HepG2 (cell line): ENCODE results near the gene SLC25A22. TPM values are rescaled to one million over a fixed set of nuclear protein-coding genes. Genes with fewer than 3 reads are reported as not detected.

Experiments used
- ADNP ChIP-seq: sonication (generic); formaldehyde crosslinking; IDR thresholded peaks from 2 replicates; pipeline ENCODE4 v1.4.0; 2020; ENCODE audit warnings: missing genetic modification reagents
- NCOA2 ChIP-seq: sonication (generic); formaldehyde crosslinking; IDR thresholded peaks from 2 replicates; pipeline ENCODE4 v1.8.0; 2022; ENCODE audit warnings: inconsistent platforms
- NR2F2 ChIP-seq: IDR thresholded peaks from 2 replicates; pipeline ENCODE4 v1.6.1; 2012; ENCODE audit warnings: low read depth, inconsistent platforms, borderline replicate concordance
- RARG ChIP-seq: sonication (generic); formaldehyde crosslinking; IDR thresholded peaks from 2 replicates; pipeline ENCODE4 v1.4.0; 2020; ENCODE audit warnings: low read depth, mild to moderate bottlenecking, missing genetic modification reagents
- SIX4 ChIP-seq: sonication (generic); formaldehyde crosslinking; IDR thresholded peaks from 2 replicates; pipeline ENCODE4 v1.4.0; 2020; ENCODE audit warnings: missing genetic modification reagents
- SUZ12 ChIP-seq: fragments of 150-350 bp; IDR thresholded peaks from 2 replicates; pipeline ENCODE4 v1.6.1; 2014; ENCODE audit warnings: low read depth, low read length
- TBP ChIP-seq: sonication (generic); formaldehyde crosslinking; IDR thresholded peaks from 2 replicates; pipeline ENCODE4 v1.5.0; 2020; ENCODE audit warnings: missing genetic modification reagents
- XRCC5 ChIP-seq: fragments of 200-400 bp; formaldehyde crosslinking; optimal IDR thresholded peaks from 2 replicates; pipeline ENCODE3; 2017; ENCODE audit warnings: mild to moderate bottlenecking, low read length
- ZNF207 ChIP-seq: fragments of 450-650 bp; IDR thresholded peaks from 2 replicates; pipeline ENCODE4 v1.6.1; 2016; ENCODE audit warnings: antibody characterized with exemption, borderline replicate concordance
- ZNF782 ChIP-seq: sonication (generic); formaldehyde crosslinking; IDR thresholded peaks from 2 replicates; pipeline ENCODE4 v1.4.0; 2020; ENCODE audit warnings: missing genetic modification reagents, mild to moderate bottlenecking, borderline replicate concordance
- ZNF883 ChIP-seq: sonication (generic); formaldehyde crosslinking; IDR thresholded peaks from 2 replicates; pipeline ENCODE4 v1.5.1; 2020; ENCODE audit warnings: mild to moderate bottlenecking, missing genetic modification reagents; ENCODE audit errors: not compliant biosample characterization
- polyA plus RNA-seq, 8 experiments: library from polyadenylated mRNA; depleted of rRNA in 3 of 8; stranded (reverse) in 7 of 8; unstranded in 1 of 8; fragments of >200 nt; fragmentation: Illumina TruSeq in 4 of 8; extraction: Trizol in 4 of 8; gene quantifications; 2 replicates each; pipeline versions ENCODE4 v1.2.1 to v1.2.3, GENCODE V29; 2011 to 2016; ENCODE audit warnings: low read depth in 4 of 8, missing spikeins in 1 of 8, mixed read lengths in 1 of 8; ENCODE audit not compliant: insufficient read depth in 1 of 8
- total RNA-seq, 5 experiments: library from RNA; depleted of rRNA; stranded (reverse); fragments of >200 nt; fragmentation: Illumina TruSeq; extraction: Trizol; gene quantifications; 2 replicates each; pipeline ENCODE4 v1.2.3, GENCODE V29; 2016; ENCODE audit warnings: low read depth in 1 of 5
- TF ChIP-seq, protein P1 (sequence below): sonication (generic); formaldehyde crosslinking; IDR thresholded peaks from 2 replicates; pipeline ENCODE4 v1.4.0; 2020; ENCODE audit warnings: missing genetic modification reagents
- TF ChIP-seq, protein P2 (sequence below): sonication (generic); formaldehyde crosslinking; IDR thresholded peaks from 2 replicates; pipeline ENCODE4 v1.4.0; 2020; ENCODE audit warnings: missing genetic modification reagents, mild to moderate bottlenecking, borderline replicate concordance
- TF ChIP-seq, protein P3 (sequence below): sonication (generic); formaldehyde crosslinking; IDR thresholded peaks from 2 replicates; pipeline ENCODE4 v1.4.0; 2020; ENCODE audit warnings: mild to moderate bottlenecking, missing genetic modification reagents, borderline replicate concordance
- TF ChIP-seq, protein P4 (sequence below): sonication (generic); formaldehyde crosslinking; IDR thresholded peaks from 2 replicates; pipeline ENCODE4 v1.8.0; 2022; ENCODE audit warnings: missing genetic modification reagents, mild to moderate bottlenecking, inconsistent platforms, borderline replicate concordance
- TF ChIP-seq, protein P5 (sequence below): sonication (generic); formaldehyde crosslinking; IDR thresholded peaks from 2 replicates; pipeline ENCODE4 v1.5.1; 2020; ENCODE audit warnings: missing genetic modification reagents, mild to moderate bottlenecking, borderline replicate concordance
- TF ChIP-seq, protein P6 (sequence below): sonication (generic); formaldehyde crosslinking; IDR thresholded peaks from 2 replicates; pipeline ENCODE4 v1.8.0; 2022; ENCODE audit warnings: mild to moderate bottlenecking, missing genetic modification reagents; ENCODE audit not compliant: insufficient replicate concordance
- TF ChIP-seq, protein P7 (sequence below): IDR thresholded peaks from 2 replicates; pipeline ENCODE4 v1.6.1; 2018; ENCODE audit warnings: missing genetic modification reagents

The SLC25A22 gene
- total and polyA plus RNA-seq, 2 of the 13 experiments (the other 11 are each of a cell fraction or from before 2014, with no cell fraction given): 12.4 to 19.2 TPM

DNA sequence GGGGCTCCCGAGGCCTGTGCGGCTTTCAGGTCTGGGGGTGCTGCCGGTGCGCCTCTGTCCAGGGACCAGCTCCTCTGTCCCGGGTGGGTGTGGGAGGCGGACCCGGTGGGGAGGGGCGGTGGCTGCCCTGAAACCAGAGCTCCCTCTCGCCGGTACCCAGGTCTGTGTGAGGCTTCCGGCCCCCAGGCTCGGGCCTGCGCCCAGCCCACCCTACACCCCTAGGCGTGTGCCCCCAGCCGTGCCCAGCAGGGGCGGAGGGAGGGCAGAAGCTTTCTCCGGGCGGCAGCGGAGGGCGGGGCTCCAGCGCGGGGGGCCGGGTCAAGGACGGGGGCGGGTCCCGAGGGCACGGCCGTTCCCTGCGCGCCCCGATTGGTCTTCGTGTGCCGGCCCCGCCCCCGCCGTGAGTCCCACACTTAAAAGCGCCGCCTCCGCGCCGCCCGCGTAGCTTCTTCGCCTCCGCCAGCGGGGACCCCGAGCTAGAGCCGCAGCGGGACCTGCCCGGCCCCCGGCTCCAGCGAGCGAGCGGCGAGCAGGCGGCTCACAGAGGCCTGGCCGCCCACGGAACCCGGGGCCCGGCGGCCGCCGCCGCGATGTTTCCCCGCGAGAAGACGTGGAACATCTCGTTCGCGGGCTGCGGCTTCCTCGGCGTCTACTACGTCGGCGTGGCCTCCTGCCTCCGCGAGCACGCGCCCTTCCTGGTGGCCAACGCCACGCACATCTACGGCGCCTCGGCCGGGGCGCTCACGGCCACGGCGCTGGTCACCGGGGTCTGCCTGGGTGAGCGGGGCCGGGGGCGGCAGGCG is 21.2 kb upstream of the SLC25A22 start (continued):
- TF ChIP-seq, protein P1, sequence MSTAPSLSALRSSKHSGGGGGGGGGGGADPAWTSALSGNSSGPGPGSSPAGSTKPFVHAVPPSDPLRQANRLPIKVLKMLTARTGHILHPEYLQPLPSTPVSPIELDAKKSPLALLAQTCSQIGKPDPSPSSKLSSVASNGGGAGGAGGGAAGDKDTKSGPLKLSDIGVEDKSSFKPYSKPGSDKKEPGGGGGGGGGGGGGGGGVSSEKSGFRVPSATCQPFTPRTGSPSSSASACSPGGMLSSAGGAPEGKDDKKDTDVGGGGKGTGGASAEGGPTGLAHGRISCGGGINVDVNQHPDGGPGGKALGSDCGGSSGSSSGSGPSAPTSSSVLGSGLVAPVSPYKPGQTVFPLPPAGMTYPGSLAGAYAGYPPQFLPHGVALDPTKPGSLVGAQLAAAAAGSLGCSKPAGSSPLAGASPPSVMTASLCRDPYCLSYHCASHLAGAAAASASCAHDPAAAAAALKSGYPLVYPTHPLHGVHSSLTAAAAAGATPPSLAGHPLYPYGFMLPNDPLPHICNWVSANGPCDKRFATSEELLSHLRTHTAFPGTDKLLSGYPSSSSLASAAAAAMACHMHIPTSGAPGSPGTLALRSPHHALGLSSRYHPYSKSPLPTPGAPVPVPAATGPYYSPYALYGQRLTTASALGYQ (CRISPR knock-in tag): no peak
- TF ChIP-seq, protein P2, sequence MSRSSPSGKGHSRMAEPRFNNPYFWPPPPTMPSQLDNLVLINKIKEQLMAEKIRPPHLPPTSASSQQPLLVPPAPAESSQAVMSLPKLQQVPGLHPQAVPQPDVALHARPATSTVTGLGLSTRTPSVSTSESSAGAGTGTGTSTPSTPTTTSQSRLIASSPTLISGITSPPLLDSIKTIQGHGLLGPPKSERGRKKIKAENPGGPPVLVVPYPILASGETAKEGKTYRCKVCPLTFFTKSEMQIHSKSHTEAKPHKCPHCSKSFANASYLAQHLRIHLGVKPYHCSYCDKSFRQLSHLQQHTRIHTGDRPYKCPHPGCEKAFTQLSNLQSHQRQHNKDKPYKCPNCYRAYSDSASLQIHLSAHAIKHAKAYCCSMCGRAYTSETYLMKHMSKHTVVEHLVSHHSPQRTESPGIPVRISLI (CRISPR knock-in tag): peak; percentile 19; the same call in 1 of the 2 replicates
- no peak for TF ChIP-seq RARG (CRISPR knock-in tag)
- no peak for TF ChIP-seq ADNP (CRISPR knock-in tag)
- TF ChIP-seq SUZ12: no peak
- no peak for TF ChIP-seq XRCC5
- TF ChIP-seq ZNF207: no peak
- TF ChIP-seq NCOA2 (CRISPR knock-in tag): no peak
- TF ChIP-seq, protein P3, sequence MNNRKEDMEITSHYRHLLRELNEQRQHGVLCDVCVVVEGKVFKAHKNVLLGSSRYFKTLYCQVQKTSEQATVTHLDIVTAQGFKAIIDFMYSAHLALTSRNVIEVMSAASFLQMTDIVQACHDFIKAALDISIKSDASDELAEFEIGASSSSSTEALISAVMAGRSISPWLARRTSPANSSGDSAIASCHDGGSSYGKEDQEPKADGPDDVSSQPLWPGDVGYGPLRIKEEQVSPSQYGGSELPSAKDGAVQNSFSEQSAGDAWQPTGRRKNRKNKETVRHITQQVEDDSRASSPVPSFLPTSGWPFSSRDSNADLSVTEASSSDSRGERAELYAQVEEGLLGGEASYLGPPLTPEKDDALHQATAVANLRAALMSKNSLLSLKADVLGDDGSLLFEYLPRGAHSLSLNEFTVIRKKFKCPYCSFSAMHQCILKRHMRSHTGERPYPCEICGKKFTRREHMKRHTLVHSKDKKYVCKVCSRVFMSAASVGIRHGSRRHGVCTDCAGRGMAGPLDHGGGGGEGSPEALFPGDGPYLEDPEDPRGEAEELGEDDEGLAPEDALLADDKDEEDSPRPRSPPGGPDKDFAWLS: no peak
- TF ChIP-seq, protein P4, sequence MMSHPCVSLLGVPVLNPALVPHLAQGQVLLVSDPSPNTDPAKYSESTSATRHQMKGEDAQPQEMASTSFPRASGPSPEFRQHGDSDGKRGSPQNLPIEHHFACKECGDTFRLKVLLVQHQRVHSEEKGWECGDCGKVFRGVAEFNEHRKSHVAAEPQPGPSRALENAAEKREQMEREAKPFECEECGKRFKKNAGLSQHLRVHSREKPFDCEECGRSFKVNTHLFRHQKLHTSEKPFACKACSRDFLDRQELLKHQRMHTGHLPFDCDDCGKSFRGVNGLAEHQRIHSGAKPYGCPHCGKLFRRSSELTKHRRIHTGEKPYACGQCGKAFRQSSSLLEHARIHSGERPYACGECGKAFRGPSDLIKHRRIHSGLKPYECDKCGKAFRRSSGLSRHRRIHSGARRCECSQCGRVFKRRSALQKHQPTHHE (CRISPR knock-in tag): no peak
- TF ChIP-seq ZNF782 (CRISPR knock-in tag): no peak
- TF ChIP-seq ZNF883: peak; percentile 55
- TF ChIP-seq, protein P5, sequence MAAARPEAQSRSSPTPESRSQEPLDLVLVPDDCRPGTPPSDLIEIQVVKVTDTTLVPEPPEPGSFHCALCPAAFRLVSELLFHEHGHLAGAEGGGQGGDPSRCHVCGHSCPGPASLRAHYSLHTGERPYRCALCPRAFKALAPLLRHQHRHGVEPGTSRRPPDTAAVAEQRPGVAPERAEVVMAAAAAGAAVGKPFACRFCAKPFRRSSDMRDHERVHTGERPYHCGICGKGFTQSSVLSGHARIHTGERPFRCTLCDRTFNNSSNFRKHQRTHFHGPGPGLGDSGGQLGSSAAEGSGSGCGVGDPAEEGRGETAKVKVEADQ (CRISPR knock-in tag): no peak; the same call in 1 of the 2 replicates
- TF ChIP-seq, protein P6, sequence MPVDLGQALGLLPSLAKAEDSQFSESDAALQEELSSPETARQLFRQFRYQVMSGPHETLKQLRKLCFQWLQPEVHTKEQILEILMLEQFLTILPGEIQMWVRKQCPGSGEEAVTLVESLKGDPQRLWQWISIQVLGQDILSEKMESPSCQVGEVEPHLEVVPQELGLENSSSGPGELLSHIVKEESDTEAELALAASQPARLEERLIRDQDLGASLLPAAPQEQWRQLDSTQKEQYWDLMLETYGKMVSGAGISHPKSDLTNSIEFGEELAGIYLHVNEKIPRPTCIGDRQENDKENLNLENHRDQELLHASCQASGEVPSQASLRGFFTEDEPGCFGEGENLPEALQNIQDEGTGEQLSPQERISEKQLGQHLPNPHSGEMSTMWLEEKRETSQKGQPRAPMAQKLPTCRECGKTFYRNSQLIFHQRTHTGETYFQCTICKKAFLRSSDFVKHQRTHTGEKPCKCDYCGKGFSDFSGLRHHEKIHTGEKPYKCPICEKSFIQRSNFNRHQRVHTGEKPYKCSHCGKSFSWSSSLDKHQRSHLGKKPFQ (CRISPR knock-in tag): no peak
- no peak for TF ChIP-seq SIX4
- TF ChIP-seq, protein P7, sequence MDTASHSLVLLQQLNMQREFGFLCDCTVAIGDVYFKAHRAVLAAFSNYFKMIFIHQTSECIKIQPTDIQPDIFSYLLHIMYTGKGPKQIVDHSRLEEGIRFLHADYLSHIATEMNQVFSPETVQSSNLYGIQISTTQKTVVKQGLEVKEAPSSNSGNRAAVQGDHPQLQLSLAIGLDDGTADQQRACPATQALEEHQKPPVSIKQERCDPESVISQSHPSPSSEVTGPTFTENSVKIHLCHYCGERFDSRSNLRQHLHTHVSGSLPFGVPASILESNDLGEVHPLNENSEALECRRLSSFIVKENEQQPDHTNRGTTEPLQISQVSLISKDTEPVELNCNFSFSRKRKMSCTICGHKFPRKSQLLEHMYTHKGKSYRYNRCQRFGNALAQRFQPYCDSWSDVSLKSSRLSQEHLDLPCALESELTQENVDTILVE (CRISPR knock-in tag): no peak
- TF ChIP-seq TBP (CRISPR knock-in tag): no peak
- peak; percentile 20; the same call in 1 of the 2 replicates for TF ChIP-seq NR2F2
